Measurements from ENCODE around the gene MTHFS. TPM values are rescaled to one million over a fixed set of nuclear protein-coding genes. Genes with fewer than 3 reads are reported as not detected.

Gene MTHFS
- total RNA-seq, 2 experiments from 2014 or later, result 36.1 to 48.5 TPM

GRCh38 chr15:79897380-79897678 lies 515 bp upstream of the MTHFS start:
- intact Hi-C loops (cut with DNase I, micrococcal nuclease), result loop anchor here (1.0 to 10.0 kb wide), 8 partner anchors 26 to 257 kb away; partner anchors contain the start of genes FAH (in 2 of the 2), BCL2A1 (in 1 of the 2) and ZFAND6 (in 1 of the 2)
- Mint-ChIP-seq H3K36me3 (ENCODE audit: low read depth) (peaks cover 24% of the 10 kb centered on the region), H3K9me3 (ENCODE audit: low read depth) (no peaks in the 10 kb centered on the region), H3K4me3 (peak overlapping the region; percentile 97), H3K27ac (peak overlapping the region; percentile 96), H3K4me1 (peaks cover 46% of the 10 kb centered on the region), H3K27me3 (no peaks in the 10 kb centered on the region)
- ATAC-seq, result peak; percentile 27
- ChIA-PET CTCF (interaction anchor here (1.1 to 2.6 kb wide), 5 partner anchors 11 to 96 kb away, joined by 3 to 11 read pairs (median 4); partner anchors contain the start of gene BCL2A1), POLR2A (interaction anchor here (1.0 to 4.4 kb wide), 7 partner anchors 11 to 82 kb away, joined by 3 to 36 read pairs (median 5); partner anchors contain the start of gene BCL2A1)
- DNase-seq, result no peak

GRCh38 chr15:79896131-79896633 lies 632 bp downstream of the MTHFS start:
- ATAC-seq (peak; percentile 10), DNase-seq (no peak)
- POLR2A ChIA-PET, result interaction anchor here (0.6 to 4.4 kb wide), 4 partner anchors 26 to 126 kb away, joined by 4 to 36 read pairs (median 4); partner anchors contain the start of gene BCL2A1
- CTCF ChIA-PET, result interaction anchor here (0.5 to 3.1 kb wide), 12 partner anchors 9 to 1001 kb away, joined by 3 to 15 read pairs (median 4); no protein-coding TSS in a partner anchor
- H3K4me1 Mint-ChIP-seq, result peaks cover 48% of the 10 kb centered on the region
- H3K27ac Mint-ChIP-seq, result peak overlapping the region; percentile 100
- intact Hi-C loops (cut with DNase I, micrococcal nuclease), result loop anchor here (1.0 to 10.0 kb wide), 3 partner anchors 97 to 259 kb away; partner anchors contain the start of gene FAH (in 1 of the 2)
- peak overlapping the region; percentile 97 for H3K4me3 Mint-ChIP-seq
- H3K36me3 Mint-ChIP-seq (ENCODE audit: low read depth), result peaks cover 29% of the 10 kb centered on the region
- no peaks in the 10 kb centered on the region for H3K9me3 Mint-ChIP-seq (ENCODE audit: low read depth)
- H3K27me3 Mint-ChIP-seq, result no peaks in the 10 kb centered on the region

- no peak for ATAC-seq
- peaks cover 70% of the 10 kb centered on the region for H3K36me3 Mint-ChIP-seq (ENCODE audit: low read depth)
- no peaks in the 10 kb centered on the region for H3K27me3 Mint-ChIP-seq
- no peak for DNase-seq
- H3K4me1 Mint-ChIP-seq, result peaks cover 44% of the 10 kb centered on the region
- no peaks in the 10 kb centered on the region for H3K9me3 Mint-ChIP-seq (ENCODE audit: low read depth)
- ChIA-PET CTCF (interaction anchor here (0.7 to 1.3 kb wide), 5 partner anchors 9 to 281 kb away, joined by 3 to 9 read pairs (median 4); partner anchors contain the start of gene MTHFS), POLR2A (interaction anchor here (0.7 kb wide), 1 partner anchor 83 kb away, joined by 3 read pairs; the partner anchor contains the start of gene BCL2A1)
- intact Hi-C loops (cut with DNase I, micrococcal nuclease), result no loop called here
- no peak overlapping the region for H3K27ac Mint-ChIP-seq
- H3K4me3 Mint-ChIP-seq, result no peak overlapping the region
Measured at GRCh38 chr15:79887054-79887930, 9.5 kb downstream of the MTHFS start.

GRCh38 chr15:79886124-79886523 lies 10.7 kb downstream of the MTHFS start:
- no peaks in the 10 kb centered on the region for H3K27me3 Mint-ChIP-seq
- DNase-seq, result no peak
- intact Hi-C loops (cut with DNase I, micrococcal nuclease), result no loop called here
- peaks cover 74% of the 10 kb centered on the region for H3K36me3 Mint-ChIP-seq (ENCODE audit: low read depth)
- peaks cover 44% of the 10 kb centered on the region for H3K4me1 Mint-ChIP-seq
- ChIA-PET POLR2A (interaction anchor here (0.7 to 1.6 kb wide), 2 partner anchors 12 to 40 kb away, joined by 3 to 4 read pairs; no protein-coding TSS in a partner anchor), CTCF (interaction anchor here (0.5 to 2.6 kb wide), 6 partner anchors 7 to 282 kb away, joined by 3 to 15 read pairs (median 4); no protein-coding TSS in a partner anchor)
- H3K4me3 Mint-ChIP-seq, result no peak overlapping the region
- ATAC-seq, result no peak
- no peak overlapping the region for H3K27ac Mint-ChIP-seq
- no peaks in the 10 kb centered on the region for H3K9me3 Mint-ChIP-seq (ENCODE audit: low read depth)

- ATAC-seq (no peak), DNase-seq (no peak)
- Mint-ChIP-seq H3K9me3 (ENCODE audit: low read depth) (peaks cover 2% of the 10 kb centered on the region), H3K36me3 (ENCODE audit: low read depth) (peaks cover 81% of the 10 kb centered on the region), H3K27ac (no peak overlapping the region), H3K27me3 (no peaks in the 10 kb centered on the region), H3K4me1 (peaks cover 32% of the 10 kb centered on the region), H3K4me3 (no peak overlapping the region)
- CTCF ChIA-PET, result interaction anchor here (2.6 kb wide), 1 partner anchor 30 kb away, joined by 15 read pairs; no protein-coding TSS in a partner anchor
- intact Hi-C loops (cut with DNase I, micrococcal nuclease), result no loop called here
- POLR2A ChIA-PET, result no interaction called here
Measured at GRCh38 chr15:79884204-79884596, 12.6 kb downstream of the MTHFS start.

GRCh38 chr15:79883579-79884203 lies 13.1 kb downstream of the MTHFS start:
- peaks cover 32% of the 10 kb centered on the region for H3K4me1 Mint-ChIP-seq
- ChIA-PET POLR2A (no interaction called here), CTCF (no interaction called here)
- ATAC-seq (no peak), DNase-seq (no peak)
- H3K27me3 Mint-ChIP-seq, result no peaks in the 10 kb centered on the region
- H3K4me3 Mint-ChIP-seq, result no peak overlapping the region
- peaks cover 80% of the 10 kb centered on the region for H3K36me3 Mint-ChIP-seq (ENCODE audit: low read depth)
- intact Hi-C loops (cut with DNase I, micrococcal nuclease), result no loop called here
- H3K27ac Mint-ChIP-seq, result no peak overlapping the region
- peaks cover 4% of the 10 kb centered on the region for H3K9me3 Mint-ChIP-seq (ENCODE audit: low read depth)

- Mint-ChIP-seq H3K9me3 (ENCODE audit: low read depth) (peaks cover 12% of the 10 kb centered on the region), H3K27me3 (no peaks in the 10 kb centered on the region), H3K4me1 (peaks cover 24% of the 10 kb centered on the region), H3K27ac (peak overlapping the region; percentile 23), H3K36me3 (ENCODE audit: low read depth) (peaks cover 85% of the 10 kb centered on the region), H3K4me3 (no peak overlapping the region)
- intact Hi-C loops (cut with DNase I, micrococcal nuclease), result no loop called here
- CTCF ChIA-PET, result interaction anchor here (0.5 to 2.1 kb wide), 4 partner anchors 12 to 111 kb away, joined by 3 to 5 read pairs (median 3); no protein-coding TSS in a partner anchor
- POLR2A ChIA-PET, result interaction anchor here (0.7 kb wide), 1 partner anchor 52 kb away, joined by 3 read pairs; no protein-coding TSS in a partner anchor
- ATAC-seq (no peak), DNase-seq (no peak)
Measured at GRCh38 chr15:79881668-79882067, 15.1 kb downstream of the MTHFS start.

GRCh38 chr15:79881254-79881653 lies 15.6 kb downstream of the MTHFS start:
- POLR2A ChIA-PET, result no interaction called here
- peaks cover 12% of the 10 kb centered on the region for H3K9me3 Mint-ChIP-seq (ENCODE audit: low read depth)

GRCh38 chr15:79878078-79878705 lies 18.6 kb downstream of the MTHFS start:
- peaks cover 29% of the 10 kb centered on the region for H3K9me3 Mint-ChIP-seq (ENCODE audit: low read depth)
- H3K4me1 Mint-ChIP-seq, result peaks cover 15% of the 10 kb centered on the region
- H3K27me3 Mint-ChIP-seq, result no peaks in the 10 kb centered on the region
- no peak overlapping the region for H3K4me3 Mint-ChIP-seq
- POLR2A ChIA-PET, result no interaction called here
- H3K27ac Mint-ChIP-seq, result no peak overlapping the region
- DNase-seq, result no peak
- ATAC-seq, result no peak
- CTCF ChIA-PET, result interaction anchor here (0.6 to 1.1 kb wide), 4 partner anchors 9 to 282 kb away, joined by 4 to 5 read pairs (median 4); no protein-coding TSS in a partner anchor
- intact Hi-C loops (cut with DNase I, micrococcal nuclease), result no loop called here
- peaks cover 93% of the 10 kb centered on the region for H3K36me3 Mint-ChIP-seq (ENCODE audit: low read depth)

More at GRCh38 chr15:79881254-79881653, 15.6 kb downstream of the MTHFS start:
- peaks cover 88% of the 10 kb centered on the region for H3K36me3 Mint-ChIP-seq (ENCODE audit: low read depth)
- H3K27ac Mint-ChIP-seq, result peak overlapping the region; percentile 23
- CTCF ChIA-PET, result interaction anchor here (2.1 kb wide), 1 partner anchor 111 kb away, joined by 5 read pairs; no protein-coding TSS in a partner anchor
- DNase-seq, result no peak
- no peak for ATAC-seq
- intact Hi-C loops (cut with DNase I, micrococcal nuclease), result no loop called here
- H3K27me3 Mint-ChIP-seq, result no peaks in the 10 kb centered on the region
- no peak overlapping the region for H3K4me3 Mint-ChIP-seq
- H3K4me1 Mint-ChIP-seq, result peaks cover 24% of the 10 kb centered on the region

- Mint-ChIP-seq H3K9me3 (ENCODE audit: low read depth) (peaks cover 29% of the 10 kb centered on the region), H3K4me3 (no peak overlapping the region), H3K27me3 (no peaks in the 10 kb centered on the region), H3K27ac (no peak overlapping the region), H3K4me1 (peaks cover 16% of the 10 kb centered on the region), H3K36me3 (ENCODE audit: low read depth) (peaks cover 86% of the 10 kb centered on the region)
- POLR2A ChIA-PET, result no interaction called here
- CTCF ChIA-PET, result interaction anchor here (1.0 to 1.4 kb wide), 2 partner anchors 22 to 26 kb away, joined by 3 to 6 read pairs; no protein-coding TSS in a partner anchor
- DNase-seq, result no peak
- intact Hi-C loops (cut with DNase I, micrococcal nuclease), result no loop called here
- ATAC-seq, result no peak
Measured at GRCh38 chr15:79875213-79875612, 21.6 kb downstream of the MTHFS start.
